ENCODE data around the gene DPM2.

Gene DPM2

GRCh38 chr9:127941062-127941960, 3.7 kb upstream of the DPM2 start:
- DNase-seq (ENCODE audit: low read depth), result no peak
- Histone ChIP-seq H3K9ac (ENCODE audit: low read length) (peak overlapping the region; percentile 1), H3K9me3 (ENCODE audit: control insufficient read depth, low read length) (no peaks in the 10 kb centered on the region), H3K27me3 (replicated peaks; ENCODE audit: control insufficient read depth, insufficient read depth, low read length) (no peaks in the 10 kb centered on the region), H3K4me3 (ENCODE audit: low read length) (no peak overlapping the region), H3K36me3 (ENCODE audit: control insufficient read depth, insufficient read depth, low read length, severe bottlenecking) (peaks cover 21% of the 10 kb centered on the region), H3K4me1 (ENCODE audit: control insufficient read depth, insufficient read depth, low read length) (peaks cover 19% of the 10 kb centered on the region)

DNA sequence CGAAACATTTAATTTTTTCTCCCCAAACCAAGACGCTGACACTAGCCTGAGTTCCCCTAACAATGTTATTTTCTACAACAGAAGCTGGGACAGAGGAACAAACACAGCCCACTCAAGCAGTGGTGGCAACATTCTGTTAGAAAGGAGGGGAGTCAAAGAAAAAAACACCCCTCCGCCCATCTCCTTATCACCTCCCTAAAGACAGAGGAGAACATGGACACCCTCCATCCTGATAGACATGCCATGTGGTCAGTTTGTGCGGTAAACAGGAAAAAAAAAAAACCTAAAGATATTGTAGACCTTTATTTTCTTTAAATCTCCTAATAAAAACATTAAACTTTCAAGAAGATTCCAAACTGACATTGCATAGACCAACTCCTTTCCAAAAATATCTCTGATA, 2.9 kb upstream of the DPM2 start:
- H3K4me3 ChIP-seq (ENCODE audit: low read length), result no peak overlapping the region
- no peaks in the 10 kb centered on the region for H3K9me3 ChIP-seq (ENCODE audit: control insufficient read depth, low read length)
- no peak for DNase-seq (ENCODE audit: low read depth)
- no peaks in the 10 kb centered on the region for H3K27me3 ChIP-seq (replicated peaks; ENCODE audit: control insufficient read depth, insufficient read depth, low read length)
- H3K4me1 ChIP-seq (ENCODE audit: control insufficient read depth, insufficient read depth, low read length), result peaks cover 24% of the 10 kb centered on the region
- peaks cover 21% of the 10 kb centered on the region for H3K36me3 ChIP-seq (ENCODE audit: control insufficient read depth, insufficient read depth, low read length, severe bottlenecking)
- H3K9ac ChIP-seq (ENCODE audit: low read length), result peak overlapping the region; percentile 1

GRCh38 chr9:127938298-127938690, 640 bp upstream of the DPM2 start:
- Histone ChIP-seq H3K4me1 (ENCODE audit: control insufficient read depth, insufficient read depth, low read length) (peaks cover 25% of the 10 kb centered on the region), H3K9ac (ENCODE audit: low read length) (peak overlapping the region; percentile 94), H3K4me3 (ENCODE audit: low read length) (peak overlapping the region; percentile 93), H3K9me3 (ENCODE audit: control insufficient read depth, low read length) (no peaks in the 10 kb centered on the region), H3K27me3 (replicated peaks; ENCODE audit: control insufficient read depth, insufficient read depth, low read length) (no peaks in the 10 kb centered on the region), H3K36me3 (ENCODE audit: control insufficient read depth, insufficient read depth, low read length, severe bottlenecking) (peaks cover 9% of the 10 kb centered on the region)
- no peak for DNase-seq (ENCODE audit: low read depth)

DNA sequence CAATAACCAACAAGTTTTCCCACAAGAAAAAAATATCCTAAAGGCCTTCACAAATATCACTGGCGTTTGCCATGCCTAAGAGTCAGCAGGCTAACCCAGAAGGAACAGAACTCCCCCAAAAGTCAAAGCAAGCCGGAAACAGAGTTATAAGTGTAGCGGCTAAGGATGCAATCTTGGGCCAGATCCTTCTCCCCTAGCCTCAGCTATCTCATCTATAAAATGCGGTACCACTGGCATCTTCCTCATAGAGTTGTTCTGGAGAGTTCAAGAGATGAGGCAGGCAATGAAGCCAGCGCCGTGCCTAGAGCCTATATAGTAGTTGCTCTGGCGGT, 632 bp downstream of the DPM2 start:
- Histone ChIP-seq H3K9me3 (ENCODE audit: control insufficient read depth, low read length) (no peaks in the 10 kb centered on the region), H3K27me3 (replicated peaks; ENCODE audit: control insufficient read depth, insufficient read depth, low read length) (no peaks in the 10 kb centered on the region), H3K4me3 (ENCODE audit: low read length) (peak overlapping the region; percentile 93), H3K9ac (ENCODE audit: low read length) (peak overlapping the region; percentile 94), H3K4me1 (ENCODE audit: control insufficient read depth, insufficient read depth, low read length) (peaks cover 25% of the 10 kb centered on the region), H3K36me3 (ENCODE audit: control insufficient read depth, insufficient read depth, low read length, severe bottlenecking) (peaks cover 7% of the 10 kb centered on the region)
- peak; percentile 41 for DNase-seq (ENCODE audit: low read depth)

DNA sequence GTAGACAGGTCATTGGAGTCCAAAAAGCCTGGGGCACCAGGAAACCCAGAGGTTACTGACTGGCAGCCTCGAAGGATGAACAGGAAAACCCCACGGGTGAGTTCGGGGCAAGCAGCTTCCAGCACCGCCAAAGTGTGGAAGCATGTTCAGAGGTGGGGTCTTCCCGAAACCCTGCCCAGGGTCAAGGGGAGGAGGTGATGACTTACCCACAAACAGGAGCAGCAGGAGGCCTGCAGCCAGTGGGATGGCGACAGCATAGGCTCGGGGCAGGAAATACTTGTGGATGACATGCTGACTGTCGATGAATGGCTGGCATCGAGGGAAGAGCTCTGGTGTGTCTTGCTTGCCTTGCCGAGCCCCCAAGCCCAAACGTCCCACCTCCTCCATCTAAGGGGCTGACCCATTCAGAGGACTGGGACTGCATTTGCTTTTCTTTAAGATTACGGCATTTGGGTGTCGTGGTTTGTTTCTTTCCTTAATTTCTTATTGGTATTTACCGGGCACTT, 1.3 kb downstream of the DPM2 start:
- Histone ChIP-seq H3K9me3 (ENCODE audit: control insufficient read depth, low read length) (no peaks in the 10 kb centered on the region), H3K36me3 (ENCODE audit: control insufficient read depth, insufficient read depth, low read length, severe bottlenecking) (peaks cover 5% of the 10 kb centered on the region), H3K4me1 (ENCODE audit: control insufficient read depth, insufficient read depth, low read length) (peaks cover 32% of the 10 kb centered on the region), H3K9ac (ENCODE audit: low read length) (peak overlapping the region; percentile 94), H3K27me3 (replicated peaks; ENCODE audit: control insufficient read depth, insufficient read depth, low read length) (no peaks in the 10 kb centered on the region), H3K4me3 (ENCODE audit: low read length) (peak overlapping the region; percentile 93)
- no peak for DNase-seq (ENCODE audit: low read depth)

GRCh38 chr9:127935765-127936221, 1.9 kb downstream of the DPM2 start:
- no peak for DNase-seq (ENCODE audit: low read depth)
- H3K4me3 ChIP-seq (ENCODE audit: low read length), result peak overlapping the region; percentile 93
- H3K4me1 ChIP-seq (ENCODE audit: control insufficient read depth, insufficient read depth, low read length), result peaks cover 38% of the 10 kb centered on the region
- no peaks in the 10 kb centered on the region for H3K9me3 ChIP-seq (ENCODE audit: control insufficient read depth, low read length)
- peak overlapping the region; percentile 94 for H3K9ac ChIP-seq (ENCODE audit: low read length)
- H3K36me3 ChIP-seq (ENCODE audit: control insufficient read depth, insufficient read depth, low read length, severe bottlenecking), result peaks cover 5% of the 10 kb centered on the region
- no peaks in the 10 kb centered on the region for H3K27me3 ChIP-seq (replicated peaks; ENCODE audit: control insufficient read depth, insufficient read depth, low read length)

DNA sequence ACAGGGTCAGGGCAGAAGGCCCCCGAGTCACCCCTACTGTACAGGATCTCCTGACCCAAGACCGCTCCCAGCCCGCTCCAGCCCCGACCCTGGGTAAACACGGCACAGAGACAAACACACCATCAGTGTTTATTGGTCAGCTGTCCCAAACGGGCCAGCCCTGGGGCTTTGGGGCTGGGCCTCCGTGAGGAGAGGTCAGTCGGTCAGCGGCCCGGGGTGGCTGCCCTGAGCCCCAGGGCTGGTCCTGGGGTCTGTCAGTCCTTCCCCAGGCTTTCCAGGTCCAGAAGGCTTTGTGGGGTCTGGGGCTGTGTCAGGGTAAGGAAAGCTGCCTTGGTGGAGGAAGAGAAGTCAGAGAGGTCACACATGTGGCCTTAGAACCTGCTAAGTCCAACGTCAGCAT, 2.7 kb downstream of the DPM2 start:
- H3K4me1 ChIP-seq (ENCODE audit: control insufficient read depth, insufficient read depth, low read length), result peaks cover 42% of the 10 kb centered on the region
- no peaks in the 10 kb centered on the region for H3K9me3 ChIP-seq (ENCODE audit: control insufficient read depth, low read length)
- peaks cover 5% of the 10 kb centered on the region for H3K36me3 ChIP-seq (ENCODE audit: control insufficient read depth, insufficient read depth, low read length, severe bottlenecking)
- H3K4me3 ChIP-seq (ENCODE audit: low read length), result no peak overlapping the region
- no peak for DNase-seq (ENCODE audit: low read depth)
- H3K27me3 ChIP-seq (replicated peaks; ENCODE audit: control insufficient read depth, insufficient read depth, low read length), result no peaks in the 10 kb centered on the region
- no peak overlapping the region for H3K9ac ChIP-seq (ENCODE audit: low read length)

DNA sequence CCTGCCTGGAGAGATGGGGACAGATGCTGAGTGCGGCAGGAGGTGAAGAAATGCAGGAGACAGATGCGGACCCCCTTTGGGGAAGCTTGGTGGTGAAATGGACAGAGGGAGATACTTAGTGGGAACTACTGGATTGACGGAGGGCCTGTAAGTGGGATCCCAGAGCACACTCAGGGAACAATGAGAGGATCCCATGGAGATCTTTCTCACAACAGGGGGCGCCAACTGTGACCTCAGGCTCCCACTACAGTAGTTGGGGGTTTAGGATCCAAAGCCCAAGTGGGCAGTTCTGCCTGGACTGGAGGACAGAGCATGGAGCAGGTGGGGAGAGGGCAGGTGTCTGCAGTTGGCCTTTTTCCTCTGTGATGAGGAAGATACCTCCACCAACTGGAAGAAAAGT, 3.4 kb downstream of the DPM2 start:
- no peak for DNase-seq (ENCODE audit: low read depth)
- Histone ChIP-seq H3K9ac (ENCODE audit: low read length) (no peak overlapping the region), H3K4me1 (ENCODE audit: control insufficient read depth, insufficient read depth, low read length) (peaks cover 42% of the 10 kb centered on the region), H3K27me3 (replicated peaks; ENCODE audit: control insufficient read depth, insufficient read depth, low read length) (no peaks in the 10 kb centered on the region), H3K36me3 (ENCODE audit: control insufficient read depth, insufficient read depth, low read length, severe bottlenecking) (peaks cover 5% of the 10 kb centered on the region), H3K4me3 (ENCODE audit: low read length) (no peak overlapping the region), H3K9me3 (ENCODE audit: control insufficient read depth, low read length) (no peaks in the 10 kb centered on the region)

DNA sequence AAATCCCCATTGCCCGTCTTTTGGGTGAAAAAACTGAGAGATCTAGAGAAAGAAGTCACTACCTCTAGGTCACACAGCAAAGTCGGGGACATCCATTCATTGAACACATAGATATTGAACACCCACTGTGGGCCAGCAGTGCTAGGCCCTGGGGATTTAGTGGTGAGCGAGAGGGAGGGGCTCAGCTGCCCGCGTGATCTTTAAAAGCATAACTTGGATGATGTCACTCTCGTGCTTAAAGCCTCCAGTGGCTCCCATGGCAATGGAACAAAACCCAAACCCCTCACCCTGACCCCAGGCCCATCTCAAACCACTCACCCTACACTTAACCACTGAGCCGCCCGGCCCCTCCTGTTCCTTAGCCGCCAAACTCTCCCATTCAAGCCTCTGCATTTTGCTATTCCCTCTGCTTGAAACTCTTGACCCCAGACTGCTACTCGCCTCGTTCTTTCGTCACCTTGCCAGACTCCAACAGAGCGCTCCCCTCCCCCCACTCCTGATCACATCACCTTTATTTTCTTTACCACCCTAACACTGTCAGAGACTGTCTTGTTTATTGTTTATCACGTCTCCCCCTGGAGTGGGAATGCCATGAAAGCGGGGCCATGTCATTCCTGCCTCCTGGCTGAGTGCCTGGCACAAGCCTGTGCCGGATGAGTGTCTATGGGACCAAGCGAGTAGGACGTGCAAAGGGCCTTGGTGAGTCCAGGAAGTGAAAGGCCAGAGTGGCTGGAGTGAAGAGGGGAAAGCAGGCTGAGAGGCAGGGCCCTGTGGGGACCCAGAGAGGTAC, 6.4 kb downstream of the DPM2 start:
- DNase-seq (ENCODE audit: low read depth), result peak; percentile 75
- Histone ChIP-seq H3K4me1 (ENCODE audit: control insufficient read depth, insufficient read depth, low read length) (peaks cover 27% of the 10 kb centered on the region), H3K27me3 (replicated peaks; ENCODE audit: control insufficient read depth, insufficient read depth, low read length) (no peaks in the 10 kb centered on the region), H3K9ac (ENCODE audit: low read length) (peak overlapping the region; percentile 62), H3K4me3 (ENCODE audit: low read length) (peak overlapping the region; percentile 77), H3K9me3 (ENCODE audit: control insufficient read depth, low read length) (no peaks in the 10 kb centered on the region), H3K36me3 (ENCODE audit: control insufficient read depth, insufficient read depth, low read length, severe bottlenecking) (peaks cover 5% of the 10 kb centered on the region)

DNA sequence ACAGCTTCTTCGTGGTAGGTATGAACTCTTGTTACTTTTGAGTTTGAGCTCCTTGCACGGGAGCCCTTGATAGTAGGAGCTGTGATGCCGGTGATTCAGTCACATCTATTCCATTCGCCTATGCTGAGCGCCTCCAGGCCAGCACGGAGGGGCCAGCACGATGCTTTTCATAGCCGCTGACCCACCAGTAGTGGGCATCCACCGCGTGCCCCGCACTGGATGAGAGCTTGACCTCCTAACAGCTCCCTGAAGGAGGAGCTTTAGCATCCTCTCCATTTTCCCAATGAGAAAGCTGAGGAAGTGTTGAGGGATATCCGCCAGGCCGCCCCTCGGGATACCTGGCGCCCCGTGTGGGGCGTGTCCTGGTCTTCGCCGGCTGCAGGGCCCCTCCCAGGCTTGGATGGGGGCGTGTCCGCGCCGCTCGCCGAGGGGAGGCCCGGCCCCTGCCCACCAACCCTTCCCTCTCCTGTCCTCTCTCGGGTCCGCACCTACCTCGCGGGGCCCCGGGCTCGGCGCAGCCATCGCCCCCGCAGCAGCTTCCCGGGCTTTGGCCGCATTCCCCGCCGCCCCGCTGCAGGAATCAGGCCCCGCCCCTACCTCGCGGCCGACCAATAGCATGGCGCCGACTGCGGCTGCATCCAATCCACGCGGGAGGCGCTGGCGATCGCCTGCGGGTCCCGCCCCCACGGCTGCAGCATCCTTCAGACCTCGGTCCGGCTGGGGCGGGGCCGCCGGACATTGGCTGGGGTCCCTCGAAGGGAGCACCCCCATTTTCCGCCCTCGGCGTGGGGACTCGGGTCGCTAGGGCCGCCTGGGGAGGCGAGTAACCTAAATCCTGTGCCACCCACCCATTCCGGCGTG, 7.2 kb downstream of the DPM2 start, which contains the start of gene PIP5KL1:
Gene PIP5KL1, minus strand, starts transcription at position 547 of the 861 bp plus-strand sequence. Its CDS starts 25 bp downstream, at position 522.
- H3K4me3 ChIP-seq (ENCODE audit: low read length), result peak within 1 kb of the TSS; percentile 77
- DNase-seq (ENCODE audit: low read depth), result peak; percentile 96
- peaks cover 5% of the 10 kb centered on the region for H3K36me3 ChIP-seq (ENCODE audit: control insufficient read depth, insufficient read depth, low read length, severe bottlenecking)
- peak within 1 kb of the TSS; percentile 62 for H3K9ac ChIP-seq (ENCODE audit: low read length)
- no peaks in the 10 kb centered on the region for H3K9me3 ChIP-seq (ENCODE audit: control insufficient read depth, low read length)
- peaks cover 19% of the 10 kb centered on the region for H3K4me1 ChIP-seq (ENCODE audit: control insufficient read depth, insufficient read depth, low read length)
- no peaks in the 10 kb centered on the region for H3K27me3 ChIP-seq (replicated peaks; ENCODE audit: control insufficient read depth, insufficient read depth, low read length)
